ENCODE data around the gene KLHL29. TPM values are rescaled to one million over a fixed set of nuclear protein-coding genes. Genes with fewer than 3 reads are reported as not detected.

KLHL29 gene
- total RNA-seq, 2 experiments from 2014 or later = 0.23 to 0.66 TPM

GRCh38 chr2:23503682-23504081, 118.7 kb downstream of the KLHL29 start:
- intact Hi-C loops (cut with micrococcal nuclease; ENCODE audit: unreplicated experiment) = no loop called here
- TF ChIP-seq CTCF (conservative IDR thresholded peaks at IDR 0.05; ENCODE audit: low read length) = no peak
- no peak for TF ChIP-seq EZH2phosphoT487 (IDR thresholded peaks at IDR 0.05; ENCODE audit: borderline replicate concordance, low read depth, low read length)
- Histone ChIP-seq H2AFZ (ENCODE audit: low read length) (no peak overlapping the region), H3K79me2 (ENCODE audit: insufficient read depth, low read depth, low read length) (no peaks in the 10 kb centered on the region), H3K9me2 (ENCODE audit: insufficient read depth, low read length) (no peaks in the 10 kb centered on the region), H3K9me3 (ENCODE audit: low read length) (no peaks in the 10 kb centered on the region), H3K4me1 (ENCODE audit: insufficient read depth, low read length, poor library complexity, severe bottlenecking) (no peaks in the 10 kb centered on the region), H4K20me1 (ENCODE audit: insufficient read depth, low read length) (no peaks in the 10 kb centered on the region; the same call in 1 of the 2 replicates), H3K36me3 (ENCODE audit: insufficient read depth, low read length) (no peaks in the 10 kb centered on the region), H3K4me3 (ENCODE audit: low read depth, low read length, poor library complexity, severe bottlenecking) (no peak overlapping the region), H3K27ac (ENCODE audit: low read depth, low read length, poor library complexity, severe bottlenecking) (no peak overlapping the region), H3K4me2 (ENCODE audit: low read length) (no peak overlapping the region)
- DNase-seq (ENCODE audit: low spot score) = no peak
- ChIA-PET CTCF (ENCODE audit: unreplicated experiment) (no interaction called here), POLR2A (no interaction called here)
- BruUV-seq (replicated peaks) = no TSS peak

DNA sequence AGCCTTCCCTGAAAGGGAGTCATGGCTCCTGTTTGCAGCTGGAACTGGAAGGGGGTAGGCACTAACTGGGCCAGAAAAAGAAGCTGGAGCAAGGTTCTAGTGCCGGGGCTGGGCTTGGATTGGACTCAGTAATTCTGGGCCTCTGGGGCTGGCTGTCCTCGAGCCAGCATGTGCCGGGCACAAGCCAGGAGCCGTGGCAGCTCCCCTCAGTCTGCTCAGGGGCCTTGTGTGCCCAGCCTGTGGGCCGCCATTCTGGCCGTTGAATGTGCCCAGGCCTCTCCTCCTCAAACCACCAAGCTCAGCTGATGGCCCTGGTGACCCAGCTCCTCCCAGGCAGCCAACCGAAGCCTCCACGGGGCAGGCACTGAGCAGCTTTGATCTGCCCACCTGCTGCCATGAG, 119.6 kb downstream of the KLHL29 start:
- Histone ChIP-seq H3K36me3 (ENCODE audit: insufficient read depth, low read length) (no peaks in the 10 kb centered on the region), H4K20me1 (ENCODE audit: insufficient read depth, low read length) (no peaks in the 10 kb centered on the region; the same call in 1 of the 2 replicates), H2AFZ (ENCODE audit: low read length) (no peak overlapping the region), H3K4me3 (ENCODE audit: low read depth, low read length, poor library complexity, severe bottlenecking) (no peak overlapping the region), H3K4me1 (ENCODE audit: insufficient read depth, low read length, poor library complexity, severe bottlenecking) (no peaks in the 10 kb centered on the region), H3K27ac (ENCODE audit: low read depth, low read length, poor library complexity, severe bottlenecking) (no peak overlapping the region), H3K9me3 (ENCODE audit: low read length) (no peaks in the 10 kb centered on the region), H3K9me2 (ENCODE audit: insufficient read depth, low read length) (no peaks in the 10 kb centered on the region), H3K79me2 (ENCODE audit: insufficient read depth, low read depth, low read length) (no peaks in the 10 kb centered on the region), H3K4me2 (ENCODE audit: low read length) (no peak overlapping the region)
- DNase-seq (ENCODE audit: low spot score) = no peak
- BruUV-seq (replicated peaks) = no TSS peak
- TF ChIP-seq CTCF (conservative IDR thresholded peaks at IDR 0.05; ENCODE audit: low read length) (no peak), EZH2phosphoT487 (IDR thresholded peaks at IDR 0.05; ENCODE audit: borderline replicate concordance, low read depth, low read length) (no peak)
- intact Hi-C loops (cut with micrococcal nuclease; ENCODE audit: unreplicated experiment) = no loop called here
- POLR2A ChIA-PET = no interaction called here
- CTCF ChIA-PET (ENCODE audit: unreplicated experiment) = no interaction called here

GRCh38 chr2:23505218-23505983, 120.4 kb downstream of the KLHL29 start:
- no peaks in the 10 kb centered on the region for H3K36me3 ChIP-seq (ENCODE audit: insufficient read depth, low read length)
- POLR2A ChIA-PET = interaction anchor here (0.6 kb wide), 1 partner anchor 118 kb away, joined by 4 read pairs; no protein-coding TSS in a partner anchor
- no peak for DNase-seq (ENCODE audit: low spot score)
- no peaks in the 10 kb centered on the region for H3K9me2 ChIP-seq (ENCODE audit: insufficient read depth, low read length)
- TF ChIP-seq CTCF (conservative IDR thresholded peaks at IDR 0.05; ENCODE audit: low read length) = no peak
- TF ChIP-seq EZH2phosphoT487 (IDR thresholded peaks at IDR 0.05; ENCODE audit: borderline replicate concordance, low read depth, low read length) = no peak
- no peaks in the 10 kb centered on the region for H3K4me1 ChIP-seq (ENCODE audit: insufficient read depth, low read length, poor library complexity, severe bottlenecking)
- no peaks in the 10 kb centered on the region for H3K9me3 ChIP-seq (ENCODE audit: low read length)
- H3K4me2 ChIP-seq (ENCODE audit: low read length) = no peak overlapping the region
- no TSS peak for BruUV-seq (replicated peaks)
- H4K20me1 ChIP-seq (ENCODE audit: insufficient read depth, low read length) = no peaks in the 10 kb centered on the region; the same call in 1 of the 2 replicates
- no peak overlapping the region for H2AFZ ChIP-seq (ENCODE audit: low read length)
- CTCF ChIA-PET (ENCODE audit: unreplicated experiment) = no interaction called here
- no peaks in the 10 kb centered on the region for H3K79me2 ChIP-seq (ENCODE audit: insufficient read depth, low read depth, low read length)
- no peak overlapping the region for H3K27ac ChIP-seq (ENCODE audit: low read depth, low read length, poor library complexity, severe bottlenecking)
- no peak overlapping the region for H3K4me3 ChIP-seq (ENCODE audit: low read depth, low read length, poor library complexity, severe bottlenecking)
- intact Hi-C loops (cut with micrococcal nuclease; ENCODE audit: unreplicated experiment) = no loop called here

Data from OCI-LY7 (cell line).